Keratinocyte (primary cell): ENCODE measurements around the gene TOPAZ1.

Source experiments
- CTCF ChIP-seq, 3 experiments: IDR thresholded peaks in 1 of 3; conservative IDR thresholded peaks in 1 of 3; optimal IDR thresholded peaks in 1 of 3; 2 replicates in 2 of 3; 3 replicates in 1 of 3; pipeline versions ENCODE3 to v1.5.1; 2011; ENCODE audit warnings: low read length in 3 of 3, mild to moderate bottlenecking in 3 of 3, moderate library complexity in 2 of 3, control low read depth in 1 of 3, inconsistent platforms in 1 of 3; ENCODE audit not compliant: insufficient read depth in 2 of 3; ENCODE audit errors: extremely low read depth in 1 of 3
- EZH2 ChIP-seq: IDR thresholded peaks from one replicate; pipeline ENCODE4 v1.6.1; 2012; ENCODE audit warnings: inconsistent platforms, mild to moderate bottlenecking, low read length, moderate library complexity

- no peak for TF ChIP-seq CTCF (optimal IDR thresholded peaks at IDR 0.05 in 1 of 3, IDR thresholded peaks at IDR 0.05 in 1 of 3, conservative IDR thresholded peaks at IDR 0.05 in 1 of 3; ENCODE audit: extremely low read depth in 1 of 3, insufficient read depth in 2 of 3, low read length in 3 of 3)
- no peak for TF ChIP-seq EZH2
These were observed 6.5 kb downstream of the TOPAZ1 start for GRCh38 chr3:44248152-44248551.
